HepG2 (cell line): ENCODE results near the gene MAPK9. TPM values are rescaled to one million over a fixed set of nuclear protein-coding genes. Genes with fewer than 3 reads are reported as not detected.

ENCODE experiments used
- ATAC-seq: fragments of 200-7000 bp; cut with Tn5 transposase; 3 replicates; pipeline ENCODE4 v1.9.1; 2020; ENCODE audit warnings: mild to moderate bottlenecking, moderate library complexity
- BruUV-seq: library from RNA; stranded (reverse); fragments of 400-500 nt; replicated peaks from 2 replicates; lab custom pipeline; 2021; lab: Mats Ljungman, UMichigan
- CTCF ChIA-PET: fragments of 300-600 bp; formaldehyde crosslinking; extraction: SDS; loops from one replicate; lab custom pipeline; 2021; ENCODE audit warnings: low total read pairs, inconsistent platforms, low intra/inter-chr PET ratio; lab: Yijun Ruan, JAX
- POLR2A ChIA-PET: fragments of 350-600 bp; sonication (Branson Sonifier 250); formaldehyde crosslinking; loops from one replicate; lab custom pipeline; 2020; ENCODE audit warnings: antibody characterized with exemption, inconsistent platforms; lab: Yijun Ruan, JAX
- DNase-seq: peaks from one replicate; pipeline ENCODE4 v3.0.0-alpha.2; 2015; ENCODE audit warnings: low spot score
- FAIRE-seq: peaks from 3 replicates; lab custom pipeline; 2011; peaks lifted over from hg19 to GRCh38; lab: Jason Lieb, UNC
- H2AFZ ChIP-seq: one replicate; pipeline ENCODE4 v1.6.1; 2011; ENCODE audit warnings: low read length, inconsistent platforms
- H3K27ac ChIP-seq: fragments of 300-600 bp; 3 replicates; pipeline ENCODE4 v1.8.0; 2011; ENCODE audit warnings: mixed run types, mild to moderate bottlenecking, mixed read lengths, low read length, inconsistent platforms; ENCODE audit not compliant: insufficient read depth; ENCODE audit errors: extremely low read length
- H3K27me3 ChIP-seq, 2 experiments: fragments of 200-600 bp in 1 of 2; 2 replicates in 1 of 2; 3 replicates in 1 of 2; pipeline versions ENCODE4 v1.6.0 to v1.8.0; 2011; ENCODE audit warnings: low read length in 2 of 2, mild to moderate bottlenecking in 2 of 2, moderate library complexity in 2 of 2, inconsistent platforms in 1 of 2; ENCODE audit not compliant: insufficient read depth in 2 of 2, control insufficient read depth in 1 of 2
- H3K36me3 ChIP-seq, 2 experiments: fragments of 200-600 bp in 1 of 2; replicated peaks in 1 of 2; 2 replicates in 1 of 2; 3 replicates in 1 of 2; pipeline versions ENCODE4 v1.5.1 to v1.8.0; 2011; ENCODE audit warnings: low read length in 2 of 2, inconsistent platforms in 1 of 2; ENCODE audit not compliant: insufficient read depth in 2 of 2, control insufficient read depth in 1 of 2
- H3K4me1 ChIP-seq: 2 replicates; pipeline ENCODE4 v1.5.1; 2012; ENCODE audit warnings: low read length, inconsistent platforms; ENCODE audit not compliant: insufficient read depth
- H3K4me2 ChIP-seq: 2 replicates; pipeline ENCODE4 v1.6.0; 2011; ENCODE audit warnings: low read depth, low read length, inconsistent platforms
- H3K4me3 ChIP-seq, 3 experiments: fragments of 200-600 bp in 1 of 3; sonication (generic), shearing (Covaris generic) in 1 of 3; replicated peaks in 1 of 3; 2 replicates each; pipeline ENCODE4 v1.5.1; 2011 to 2016; ENCODE audit warnings: low read length in 3 of 3, inconsistent platforms in 2 of 3, low read depth in 2 of 3, mild to moderate bottlenecking in 2 of 3, control low read depth in 1 of 3, mixed read lengths in 1 of 3; ENCODE audit not compliant: insufficient read depth in 1 of 3
- H3K79me2 ChIP-seq: one replicate; pipeline ENCODE4 v1.6.1; 2011; ENCODE audit warnings: low read length, inconsistent platforms; ENCODE audit not compliant: insufficient read depth
- H3K9ac ChIP-seq: 2 replicates; pipeline ENCODE4 v1.6.0; 2011; ENCODE audit warnings: mild to moderate bottlenecking, low read depth, low read length, inconsistent platforms; ENCODE audit not compliant: insufficient read depth
- H3K9me3 ChIP-seq: 2 replicates; pipeline ENCODE4 v1.5.1; 2012; ENCODE audit warnings: mild to moderate bottlenecking, low read length
- H4K20me1 ChIP-seq: 2 replicates; pipeline ENCODE4 v1.6.0; 2011; ENCODE audit warnings: inconsistent platforms, mild to moderate bottlenecking, low read length, moderate library complexity; ENCODE audit not compliant: insufficient read depth
- SRSF4 ChIP-seq: fragments of 200-400 bp; formaldehyde crosslinking; IDR thresholded peaks from one replicate; pipeline ENCODE4 v1.6.1; 2018; ENCODE audit warnings: mild to moderate bottlenecking, low read depth, low read length, moderate library complexity; ENCODE audit not compliant: poor library complexity, severe bottlenecking
- ZNF274 ChIP-seq: sonication (generic); formaldehyde crosslinking; IDR thresholded peaks from 2 replicates; pipeline ENCODE4 v1.5.1; 2020; ENCODE audit warnings: mild to moderate bottlenecking, missing genetic modification reagents
- ZNF496 ChIP-seq: sonication (generic); formaldehyde crosslinking; IDR thresholded peaks from 2 replicates; pipeline ENCODE4 v1.8.1; 2023; ENCODE audit warnings: mild to moderate bottlenecking, moderate library complexity, missing genetic modification reagents; ENCODE audit not compliant: insufficient replicate concordance
- ZNF549 ChIP-seq: sonication (generic); formaldehyde crosslinking; IDR thresholded peaks from 2 replicates; pipeline ENCODE4 v1.5.0; 2020; ENCODE audit warnings: missing genetic modification reagents
- WGBS: methylation state at CpG from one replicate; pipeline ENCODE4 v1.1.6; 2017; ENCODE audit warnings: low lambda C conversion rate; 5-methylcytosine and 5-hydroxymethylcytosine counted together
- in situ Hi-C: cut with HindIII; loops from 2 replicates; pipeline ENCODE4 v1.10.0; 2017; ENCODE audit warnings: low pct_unique_long_range_greater_than_20kb; ENCODE audit not compliant: extremely low pct_ligation_motif_present
- intact Hi-C: fragments of 100-400 bp; cut with micrococcal nuclease; formaldehyde crosslinking; loops from one replicate; pipeline ENCODE4 v1.10.0; 2022; ENCODE audit not compliant: unreplicated experiment
- polyA plus RNA-seq, 8 experiments: library from polyadenylated mRNA; depleted of rRNA in 3 of 8; stranded (reverse) in 7 of 8; unstranded in 1 of 8; fragments of >200 nt; fragmentation: Illumina TruSeq in 4 of 8; extraction: Trizol in 4 of 8; gene quantifications; 2 replicates each; pipeline versions ENCODE4 v1.2.1 to v1.2.3, GENCODE V29; 2011 to 2016; ENCODE audit warnings: low read depth in 4 of 8, missing spikeins in 1 of 8, mixed read lengths in 1 of 8; ENCODE audit not compliant: insufficient read depth in 1 of 8
- total RNA-seq, 5 experiments: library from RNA; depleted of rRNA; stranded (reverse); fragments of >200 nt; fragmentation: Illumina TruSeq; extraction: Trizol; gene quantifications; 2 replicates each; pipeline ENCODE4 v1.2.3, GENCODE V29; 2016; ENCODE audit warnings: low read depth in 1 of 5
- TF ChIP-seq, protein P1 (sequence below): sonication (generic); formaldehyde crosslinking; IDR thresholded peaks from 2 replicates; pipeline ENCODE4 v1.4.0; 2020; ENCODE audit warnings: missing genetic modification reagents; ENCODE audit errors: not compliant biosample characterization
- TF ChIP-seq, protein P2 (sequence below): sonication (generic); formaldehyde crosslinking; IDR thresholded peaks from 2 replicates; pipeline ENCODE4 v1.4.0; 2020; ENCODE audit warnings: missing genetic modification reagents, borderline replicate concordance

MAPK9 gene
- total and polyA plus RNA-seq, 2 of the 13 experiments (the other 11 are each of a cell fraction or from before 2014, with no cell fraction given) = 30.1 to 56.1 TPM

DNA sequence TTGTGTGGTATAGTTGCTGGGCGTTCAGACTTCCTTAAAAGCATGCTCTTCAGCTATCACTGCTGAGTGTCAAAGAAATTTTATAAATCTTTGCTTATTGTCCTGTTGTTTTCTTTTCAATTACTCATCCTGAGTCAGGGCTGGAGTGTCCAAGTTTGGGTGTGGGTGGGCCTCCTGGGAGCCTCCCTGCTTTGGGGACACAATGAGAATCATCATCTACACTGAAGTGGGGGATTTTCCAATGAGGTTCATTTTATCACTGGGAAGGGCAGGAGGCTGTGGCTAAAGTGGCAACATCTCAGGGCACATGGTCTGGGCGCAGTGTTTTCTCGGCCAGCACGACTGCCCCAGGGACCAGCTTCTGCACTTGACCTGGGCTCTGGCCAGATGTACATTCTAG, 41.8 kb upstream of the MAPK9 start:
- no peak overlapping the region for H3K9ac ChIP-seq
- H3K79me2 ChIP-seq = no peaks in the 10 kb centered on the region
- no peak for ATAC-seq
- 9% methylated on average over 3 of the region's 4 CpGs for WGBS
- intact Hi-C loops (no loop called here), in situ Hi-C loops (no loop called here)
- H3K4me3 ChIP-seq = no peak overlapping the region
- peaks cover 2 to 46% of the 10 kb centered on the region in 2 experiments; a peak in 4 of 5 replicates for H3K27me3 ChIP-seq
- H2AFZ ChIP-seq = no peak overlapping the region
- TF ChIP-seq ZNF549 (CRISPR knock-in tag) (no peak), ZNF496 (CRISPR knock-in tag) (no peak), SRSF4 (no peak), ZNF274 (CRISPR knock-in tag) (no peak)
- TF ChIP-seq, protein P1, sequence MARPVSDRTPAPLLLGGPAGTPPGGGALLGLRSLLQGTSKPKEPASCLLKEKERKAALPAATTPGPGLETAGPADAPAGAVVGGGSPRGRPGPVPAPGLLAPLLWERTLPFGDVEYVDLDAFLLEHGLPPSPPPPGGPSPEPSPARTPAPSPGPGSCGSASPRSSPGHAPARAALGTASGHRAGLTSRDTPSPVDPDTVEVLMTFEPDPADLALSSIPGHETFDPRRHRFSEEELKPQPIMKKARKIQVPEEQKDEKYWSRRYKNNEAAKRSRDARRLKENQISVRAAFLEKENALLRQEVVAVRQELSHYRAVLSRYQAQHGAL (CRISPR knock-in tag) = no peak
- TF ChIP-seq, protein P2, sequence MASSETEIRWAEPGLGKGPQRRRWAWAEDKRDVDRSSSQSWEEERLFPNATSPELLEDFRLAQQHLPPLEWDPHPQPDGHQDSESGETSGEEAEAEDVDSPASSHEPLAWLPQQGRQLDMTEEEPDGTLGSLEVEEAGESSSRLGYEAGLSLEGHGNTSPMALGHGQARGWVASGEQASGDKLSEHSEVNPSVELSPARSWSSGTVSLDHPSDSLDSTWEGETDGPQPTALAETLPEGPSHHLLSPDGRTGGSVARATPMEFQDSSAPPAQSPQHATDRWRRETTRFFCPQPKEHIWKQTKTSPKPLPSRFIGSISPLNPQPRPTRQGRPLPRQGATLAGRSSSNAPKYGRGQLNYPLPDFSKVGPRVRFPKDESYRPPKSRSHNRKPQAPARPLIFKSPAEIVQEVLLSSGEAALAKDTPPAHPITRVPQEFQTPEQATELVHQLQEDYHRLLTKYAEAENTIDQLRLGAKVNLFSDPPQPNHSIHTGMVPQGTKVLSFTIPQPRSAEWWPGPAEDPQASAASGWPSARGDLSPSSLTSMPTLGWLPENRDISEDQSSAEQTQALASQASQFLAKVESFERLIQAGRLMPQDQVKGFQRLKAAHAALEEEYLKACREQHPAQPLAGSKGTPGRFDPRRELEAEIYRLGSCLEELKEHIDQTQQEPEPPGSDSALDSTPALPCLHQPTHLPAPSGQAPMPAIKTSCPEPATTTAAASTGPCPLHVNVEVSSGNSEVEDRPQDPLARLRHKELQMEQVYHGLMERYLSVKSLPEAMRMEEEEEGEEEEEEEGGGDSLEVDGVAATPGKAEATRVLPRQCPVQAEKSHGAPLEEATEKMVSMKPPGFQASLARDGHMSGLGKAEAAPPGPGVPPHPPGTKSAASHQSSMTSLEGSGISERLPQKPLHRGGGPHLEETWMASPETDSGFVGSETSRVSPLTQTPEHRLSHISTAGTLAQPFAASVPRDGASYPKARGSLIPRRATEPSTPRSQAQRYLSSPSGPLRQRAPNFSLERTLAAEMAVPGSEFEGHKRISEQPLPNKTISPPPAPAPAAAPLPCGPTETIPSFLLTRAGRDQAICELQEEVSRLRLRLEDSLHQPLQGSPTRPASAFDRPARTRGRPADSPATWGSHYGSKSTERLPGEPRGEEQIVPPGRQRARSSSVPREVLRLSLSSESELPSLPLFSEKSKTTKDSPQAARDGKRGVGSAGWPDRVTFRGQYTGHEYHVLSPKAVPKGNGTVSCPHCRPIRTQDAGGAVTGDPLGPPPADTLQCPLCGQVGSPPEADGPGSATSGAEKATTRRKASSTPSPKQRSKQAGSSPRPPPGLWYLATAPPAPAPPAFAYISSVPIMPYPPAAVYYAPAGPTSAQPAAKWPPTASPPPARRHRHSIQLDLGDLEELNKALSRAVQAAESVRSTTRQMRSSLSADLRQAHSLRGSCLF (CRISPR knock-in tag) = no peak
- no peak for FAIRE-seq
- CTCF ChIA-PET = no interaction called here
- no peaks in the 10 kb centered on the region for H4K20me1 ChIP-seq
- H3K9me3 ChIP-seq = no peaks in the 10 kb centered on the region
- no peak overlapping the region for H3K27ac ChIP-seq
- no peaks in the 10 kb centered on the region for H3K36me3 ChIP-seq
- 0 out of 2 replicates have a peak, but pooled peaks cover 8% of the 10 kb centered on the region for H3K4me1 ChIP-seq
- POLR2A ChIA-PET = no interaction called here
- no peak for DNase-seq
- no TSS peak for BruUV-seq
- H3K4me2 ChIP-seq = no peak overlapping the region
